Psoas muscle (tissue), 8 donors: ENCODE data around the gene TMED5. TPM values are rescaled to one million over a fixed set of nuclear protein-coding genes. Genes with fewer than 3 reads are reported as not detected.
A peak's percentile ranks its signal among the peaks of the same experiment; 100 is the strongest.

Source experiments
- ATAC-seq, 4 donors: fragments of 200-7000 bp; cut with Tn5 transposase; one replicate each; pipeline ENCODE4 v1.9.1; 2020; ENCODE audit warnings: moderate library complexity in 3 of 4, mild to moderate bottlenecking in 2 of 4
- DNase-seq, 2 donors: peaks; one replicate each; pipeline ENCODE4 v3.0.0-alpha.2; 2020
- H3K27ac ChIP-seq: fragments of 200-600 bp; one replicate; pipeline ENCODE4 v1.8.0; 2022
- H3K27me3 ChIP-seq, 3 donors: fragments of 200-600 bp in 1 of 3; one replicate each; pipeline versions ENCODE4 v1.6.1 to v1.8.0; 2013 to 2022; ENCODE audit warnings: low read length in 2 of 3, mild to moderate bottlenecking in 2 of 3, moderate library complexity in 1 of 3; ENCODE audit not compliant: insufficient read depth in 3 of 3
- H3K36me3 ChIP-seq, 2 donors: fragments of 200-600 bp in 1 of 2; one replicate each; pipeline versions ENCODE4 v1.6.1 to v1.8.0; 2013 to 2022; ENCODE audit warnings: low read depth in 1 of 2, mild to moderate bottlenecking in 1 of 2, moderate library complexity in 1 of 2; ENCODE audit not compliant: insufficient read depth in 1 of 2
- H3K4me1 ChIP-seq: fragments of 200-600 bp; one replicate; pipeline ENCODE4 v1.8.0; 2022
- H3K4me3 ChIP-seq: fragments of 200-600 bp; one replicate; pipeline ENCODE4 v1.8.0; 2022; ENCODE audit warnings: mild to moderate bottlenecking
- H3K9me3 ChIP-seq: fragments of 200-600 bp; one replicate; pipeline ENCODE4 v1.8.0; 2022
- WGBS, 3 donors: extraction: QIAGEN DNeasy Blood & Tissue Kit; methylation state at CpG; one replicate each; pipeline versions ENCODE4 v1.1.6 to v1.1.7; 2013; 5-methylcytosine and 5-hydroxymethylcytosine counted together
- intact Hi-C, 2 donors: fragments of 100-400 bp; cut with DNase I; formaldehyde crosslinking; loops; one replicate each; pipeline versions ENCODE4 v1.11.0 to v1.14.2; 2022
- polyA plus RNA-seq, 3 donors: library from polyadenylated mRNA; stranded (reverse); fragments of 200-250 nt; gene quantifications; one replicate each; pipeline ENCODE4 v1.2.3, GENCODE V29; 2013
- total RNA-seq, 4 donors: library from RNA; stranded (reverse); fragmentation: NEBNext Ultra II Directional in 2 of 4; extraction: Animal tissue kit (Norgen Biotek cat#: 25700) in 2 of 4; gene quantifications; one replicate each; pipeline versions ENCODE4 v1.2.1 to v1.2.4, GENCODE V29; 2021 to 2023
- TF ChIP-seq, protein P1 (sequence below): fragments of 200-600 bp; IDR thresholded peaks from one replicate; pipeline ENCODE4 v1.8.0; 2022; ENCODE audit warnings: antibody characterized with exemption
- donor health status: healthy with polysubstance abuse.
- donor health status: DM: no; HTN: no; CAD: no; lungs with moderate emphysema.
- donor health status: Bipolar disorder and iron deficiency.
- donor health status: healthy.
- donor health status: DM: yes; HTN: yes; CAD: no.
- donor health status: DM: no; HTN: no; CAD: no.
- donor health status: DM: no; HTN: no; CAD: no.
- donor health status: DM: yes; HTN: yes; CAD: no.

The TMED5 gene
- total and polyA plus RNA-seq, 7 donors, result 37.9 to 92.2 (median 65.6) TPM

DNA sequence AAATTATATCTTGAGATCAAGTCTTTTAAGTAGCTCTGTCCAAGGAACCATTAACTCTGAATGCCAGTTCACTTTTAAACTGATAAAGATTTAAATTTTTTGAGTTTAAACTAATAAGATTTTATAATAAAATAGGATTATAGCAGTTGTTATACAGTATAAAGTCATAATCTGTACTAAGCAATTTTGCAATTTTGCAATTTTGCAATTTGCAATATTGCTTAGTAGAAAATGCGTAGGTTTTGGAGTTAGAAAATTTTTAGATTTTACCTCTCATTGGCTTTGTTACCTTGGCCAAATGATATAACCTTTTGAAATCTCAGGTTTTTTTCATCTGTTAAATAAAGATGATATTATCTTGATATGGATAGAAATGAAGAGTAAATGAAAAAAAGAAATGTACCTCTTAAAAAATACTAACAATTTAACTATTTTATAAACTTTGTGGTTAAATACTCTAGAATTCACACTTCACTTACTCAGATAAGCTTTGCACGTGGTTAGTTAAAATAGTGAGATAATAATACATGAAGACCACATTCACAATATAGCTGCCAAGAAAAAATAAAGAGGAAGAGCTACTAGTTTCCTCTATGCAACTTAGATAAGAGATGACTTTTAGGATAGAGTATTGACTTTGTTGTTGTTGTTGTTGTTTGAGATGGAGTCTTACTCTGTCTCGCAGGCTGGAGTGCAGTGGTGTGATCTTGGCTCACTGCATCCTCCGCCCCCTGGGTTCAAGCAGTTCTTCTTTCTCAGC, 14.2 kb upstream of the TMED5 start:
- ATAC-seq (no peak), DNase-seq (no peak)
- TF ChIP-seq, protein P1, sequence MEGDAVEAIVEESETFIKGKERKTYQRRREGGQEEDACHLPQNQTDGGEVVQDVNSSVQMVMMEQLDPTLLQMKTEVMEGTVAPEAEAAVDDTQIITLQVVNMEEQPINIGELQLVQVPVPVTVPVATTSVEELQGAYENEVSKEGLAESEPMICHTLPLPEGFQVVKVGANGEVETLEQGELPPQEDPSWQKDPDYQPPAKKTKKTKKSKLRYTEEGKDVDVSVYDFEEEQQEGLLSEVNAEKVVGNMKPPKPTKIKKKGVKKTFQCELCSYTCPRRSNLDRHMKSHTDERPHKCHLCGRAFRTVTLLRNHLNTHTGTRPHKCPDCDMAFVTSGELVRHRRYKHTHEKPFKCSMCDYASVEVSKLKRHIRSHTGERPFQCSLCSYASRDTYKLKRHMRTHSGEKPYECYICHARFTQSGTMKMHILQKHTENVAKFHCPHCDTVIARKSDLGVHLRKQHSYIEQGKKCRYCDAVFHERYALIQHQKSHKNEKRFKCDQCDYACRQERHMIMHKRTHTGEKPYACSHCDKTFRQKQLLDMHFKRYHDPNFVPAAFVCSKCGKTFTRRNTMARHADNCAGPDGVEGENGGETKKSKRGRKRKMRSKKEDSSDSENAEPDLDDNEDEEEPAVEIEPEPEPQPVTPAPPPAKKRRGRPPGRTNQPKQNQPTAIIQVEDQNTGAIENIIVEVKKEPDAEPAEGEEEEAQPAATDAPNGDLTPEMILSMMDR, result no peak
- 91 to 95% (median 94%) methylated on average over 4 of the region's 4 CpGs for WGBS, 3 donors
- Histone ChIP-seq H3K9me3 (no peaks in the 10 kb centered on the region), H3K4me3 (no peak overlapping the region), H3K27ac (no peak overlapping the region), H3K27me3 (no peaks in the 10 kb centered on the region), H3K4me1 (no peaks in the 10 kb centered on the region), H3K36me3 (peaks cover 0 to 7% of the 10 kb centered on the region in 2 donors)
- intact Hi-C loops, result no loop called here

DNA sequence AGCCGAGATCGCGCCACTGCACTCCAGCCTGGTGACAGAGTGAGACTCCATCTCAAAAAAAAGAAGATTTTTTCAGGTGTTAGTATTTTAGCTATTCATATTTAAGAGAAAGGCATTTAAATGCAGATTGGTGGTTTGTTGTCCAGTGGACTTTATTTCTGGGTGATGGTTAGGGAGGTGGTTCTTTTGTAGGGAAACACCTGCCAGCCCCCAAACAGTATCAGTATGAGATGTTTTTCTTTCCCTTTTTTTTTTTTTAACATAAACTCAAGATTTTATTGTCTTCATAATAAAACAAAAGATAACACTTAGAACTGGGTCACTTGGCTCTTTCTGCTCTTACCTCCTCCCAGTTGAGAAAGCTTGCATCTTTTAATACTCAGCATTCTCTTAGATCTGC, 10.2 kb upstream of the TMED5 start:
- DNase-seq (no peak), ATAC-seq (no peak)
- H3K36me3 ChIP-seq, result peaks cover 0 to 7% of the 10 kb centered on the region in 2 donors
- intact Hi-C loops, result no loop called here
- H3K27me3 ChIP-seq, result no peaks in the 10 kb centered on the region
- no peak overlapping the region for H3K4me3 ChIP-seq
- TF ChIP-seq, protein P1, result no peak
- H3K9me3 ChIP-seq, result no peaks in the 10 kb centered on the region
- WGBS, 3 donors, result 96 to 100% (median 97%) methylated on average over 3 of the region's 3 CpGs
- no peak overlapping the region for H3K27ac ChIP-seq
- no peaks in the 10 kb centered on the region for H3K4me1 ChIP-seq

DNA sequence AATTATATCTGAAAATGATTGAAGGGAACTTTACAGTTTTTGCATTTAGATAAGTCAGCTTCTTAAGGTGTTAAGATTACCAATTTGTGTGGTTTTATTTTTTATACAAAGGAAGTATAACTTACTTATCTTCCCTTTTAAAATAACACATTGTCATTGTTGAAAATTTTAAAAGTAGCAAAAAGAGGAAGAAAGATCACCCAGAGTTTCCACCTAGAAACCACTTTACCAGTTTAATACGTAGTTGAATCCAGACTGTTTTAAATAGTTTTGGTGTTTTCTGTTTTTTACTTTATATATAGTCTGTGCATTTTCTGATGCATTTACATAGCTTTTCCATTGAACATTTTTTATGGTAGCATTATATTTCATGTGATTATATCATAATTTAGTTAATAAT, 6.5 kb upstream of the TMED5 start:
- DNase-seq (no peak), ATAC-seq (no peak)
- Histone ChIP-seq H3K4me1 (no peaks in the 10 kb centered on the region), H3K9me3 (no peaks in the 10 kb centered on the region), H3K4me3 (no peak overlapping the region), H3K36me3 (no peaks in the 10 kb centered on the region), H3K27me3 (no peaks in the 10 kb centered on the region), H3K27ac (no peak overlapping the region)
- WGBS, 3 donors, result 85 to 92% (median 89%) methylated on average over 1 of the region's 1 CpG
- TF ChIP-seq, protein P1, result no peak
- intact Hi-C loops, result no loop called here

DNA sequence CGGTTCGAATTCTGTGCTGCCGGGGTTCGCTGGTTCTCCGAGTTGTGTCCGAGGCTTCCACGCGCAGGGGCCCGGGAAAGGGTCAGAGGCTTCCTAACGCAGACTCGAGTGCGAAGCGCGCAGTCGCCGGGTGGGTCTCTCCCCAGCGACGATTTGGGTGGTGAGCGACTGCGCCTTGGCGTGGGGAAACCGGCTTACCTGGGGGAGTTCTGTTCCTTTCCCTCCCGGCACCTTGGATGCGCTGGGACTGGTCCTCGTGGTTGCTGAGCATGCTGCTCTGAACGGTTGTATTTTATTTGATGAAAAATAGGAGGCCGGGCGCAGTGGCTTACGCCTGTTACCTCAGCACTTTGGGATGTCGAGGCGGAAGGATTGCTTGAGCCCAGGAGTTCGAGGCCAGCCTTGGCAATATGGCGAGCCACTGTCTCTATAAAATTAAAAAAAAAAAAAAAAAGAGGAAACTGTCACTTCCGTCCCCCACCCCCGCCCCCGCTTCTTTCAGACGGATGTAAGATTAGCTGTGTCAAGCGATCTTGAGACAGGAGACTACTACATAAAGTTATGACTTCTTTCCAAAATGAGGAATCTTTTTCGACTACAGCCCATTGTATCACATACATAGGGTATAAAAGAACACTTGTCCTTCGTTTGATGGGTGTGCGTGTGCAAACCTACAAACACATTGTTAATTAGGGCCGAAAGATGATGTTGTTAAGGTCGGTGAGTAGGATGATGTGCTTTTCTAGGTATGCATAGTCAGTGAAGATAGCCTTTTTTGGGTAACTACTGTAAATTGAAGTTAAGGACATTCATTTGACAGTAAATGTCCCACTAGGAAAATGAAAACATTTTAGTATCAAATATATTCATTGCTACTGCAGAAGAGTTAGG, 755 bp upstream of the TMED5 start, which contains the start of gene CCDC18:
Gene CCDC18, plus strand, starts transcription at position 2 of the 891 bp plus-strand sequence. CDS start 2,638 bp downstream, outside the sequence.
- intact Hi-C loops, result loop anchor here in 1 of 2 donors (5.0 kb wide), 1 partner anchor 104 kb away; the partner anchor contains the start of gene MTF2
- Histone ChIP-seq H3K4me1 (peaks cover 24% of the 10 kb centered on the region), H3K9me3 (no peaks in the 10 kb centered on the region), H3K4me3 (peak within 1 kb of the TSS; percentile 85), H3K36me3 (peaks cover 0 to 3% of the 10 kb centered on the region in 2 donors), H3K27ac (peak within 1 kb of the TSS; percentile 99), H3K27me3 (no peaks in the 10 kb centered on the region)
- ATAC-seq (no peak), DNase-seq (no peak)
- WGBS, 3 donors, result 3 to 4% (median 3%) methylated on average over 43 of the region's 43 CpGs
- TF ChIP-seq, protein P1, result no peak
